CD4-positive, alpha-beta T cell treated with Interleukin-17A for 1 hour (primary cell): ENCODE results near the gene LMBR1.
"Not testable (repeated sequence)": the region's sequence is repeated elsewhere in the genome, so short reads cannot be mapped to it uniquely, and the experiment has no call there.

ENCODE experiments used
- DNase-seq: peaks from one replicate; pipeline ENCODE4 v3.0.0-alpha.2; 2020

LMBR1 gene, protein sequence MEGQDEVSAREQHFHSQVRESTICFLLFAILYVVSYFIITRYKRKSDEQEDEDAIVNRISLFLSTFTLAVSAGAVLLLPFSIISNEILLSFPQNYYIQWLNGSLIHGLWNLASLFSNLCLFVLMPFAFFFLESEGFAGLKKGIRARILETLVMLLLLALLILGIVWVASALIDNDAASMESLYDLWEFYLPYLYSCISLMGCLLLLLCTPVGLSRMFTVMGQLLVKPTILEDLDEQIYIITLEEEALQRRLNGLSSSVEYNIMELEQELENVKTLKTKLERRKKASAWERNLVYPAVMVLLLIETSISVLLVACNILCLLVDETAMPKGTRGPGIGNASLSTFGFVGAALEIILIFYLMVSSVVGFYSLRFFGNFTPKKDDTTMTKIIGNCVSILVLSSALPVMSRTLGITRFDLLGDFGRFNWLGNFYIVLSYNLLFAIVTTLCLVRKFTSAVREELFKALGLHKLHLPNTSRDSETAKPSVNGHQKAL

DNA sequence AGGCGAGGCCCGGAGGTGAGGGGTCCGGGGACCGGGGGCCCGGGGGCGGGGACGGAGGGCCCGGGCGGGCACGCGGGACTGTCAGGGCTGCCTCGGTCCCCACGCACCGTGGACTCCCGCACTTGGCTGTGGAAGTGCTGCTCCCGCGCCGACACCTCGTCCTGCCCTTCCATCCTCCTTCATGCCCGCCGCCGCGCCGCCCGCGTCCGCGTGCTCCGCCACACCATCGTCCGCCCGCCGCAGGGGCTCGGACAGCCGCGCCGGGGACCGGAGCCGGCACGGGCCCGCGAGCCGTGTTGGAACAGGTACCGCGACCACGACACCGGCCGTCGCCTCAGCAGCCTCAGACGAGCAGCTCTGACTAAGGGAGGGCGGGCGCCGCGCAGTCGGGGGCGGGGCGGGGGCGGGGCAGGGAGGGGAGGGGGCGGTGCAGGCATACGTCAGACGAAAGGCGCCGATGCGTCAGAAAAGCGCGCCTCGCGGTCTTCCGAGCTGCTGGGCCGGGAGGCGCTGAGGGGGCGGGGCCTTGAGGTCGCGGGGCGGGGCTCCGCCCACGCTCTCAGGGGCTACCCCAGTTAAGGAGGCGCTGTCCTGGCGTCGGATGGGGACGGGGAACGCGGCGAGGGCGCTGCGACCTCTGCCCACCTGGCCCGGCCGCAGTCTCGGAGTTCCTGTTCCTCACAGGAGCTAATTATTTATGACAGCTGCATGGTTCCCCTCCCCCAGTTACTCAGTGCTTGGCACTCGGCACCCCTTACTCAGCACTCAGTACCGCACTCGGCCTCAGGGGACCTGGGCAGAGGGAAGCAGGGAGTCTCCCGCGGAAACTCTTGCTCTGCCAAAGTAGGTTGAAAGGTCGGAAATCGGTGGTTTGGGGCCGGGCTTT lies at the start of gene LMBR1:
TSS of gene LMBR1 (minus strand) at position 363 of the 886 bp plus-strand sequence. CDS start at position 173, 190 bp downstream.
- peak; percentile 95 for DNase-seq

DNA sequence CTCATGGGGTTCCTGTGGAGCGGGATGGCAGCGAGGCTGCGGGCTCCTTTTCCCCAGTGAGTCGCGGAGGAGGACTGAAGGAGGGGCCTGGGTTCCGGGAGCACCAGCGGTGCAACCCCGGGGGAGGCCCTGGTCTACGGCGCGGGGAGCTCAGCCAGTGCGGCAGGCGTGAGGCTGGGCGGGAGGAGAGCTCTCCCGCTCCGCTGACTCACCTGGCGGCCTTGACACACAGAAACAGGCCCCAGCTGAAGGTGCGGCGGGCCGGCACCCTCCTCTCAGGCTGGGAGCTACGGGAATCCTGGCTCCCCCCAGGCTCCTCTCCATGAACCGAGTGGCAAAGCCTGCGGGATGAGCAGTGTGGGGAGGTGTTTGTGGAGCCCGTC lies 49.7 kb upstream of the LMBR1 start:
- DNase-seq: no peak

DNA sequence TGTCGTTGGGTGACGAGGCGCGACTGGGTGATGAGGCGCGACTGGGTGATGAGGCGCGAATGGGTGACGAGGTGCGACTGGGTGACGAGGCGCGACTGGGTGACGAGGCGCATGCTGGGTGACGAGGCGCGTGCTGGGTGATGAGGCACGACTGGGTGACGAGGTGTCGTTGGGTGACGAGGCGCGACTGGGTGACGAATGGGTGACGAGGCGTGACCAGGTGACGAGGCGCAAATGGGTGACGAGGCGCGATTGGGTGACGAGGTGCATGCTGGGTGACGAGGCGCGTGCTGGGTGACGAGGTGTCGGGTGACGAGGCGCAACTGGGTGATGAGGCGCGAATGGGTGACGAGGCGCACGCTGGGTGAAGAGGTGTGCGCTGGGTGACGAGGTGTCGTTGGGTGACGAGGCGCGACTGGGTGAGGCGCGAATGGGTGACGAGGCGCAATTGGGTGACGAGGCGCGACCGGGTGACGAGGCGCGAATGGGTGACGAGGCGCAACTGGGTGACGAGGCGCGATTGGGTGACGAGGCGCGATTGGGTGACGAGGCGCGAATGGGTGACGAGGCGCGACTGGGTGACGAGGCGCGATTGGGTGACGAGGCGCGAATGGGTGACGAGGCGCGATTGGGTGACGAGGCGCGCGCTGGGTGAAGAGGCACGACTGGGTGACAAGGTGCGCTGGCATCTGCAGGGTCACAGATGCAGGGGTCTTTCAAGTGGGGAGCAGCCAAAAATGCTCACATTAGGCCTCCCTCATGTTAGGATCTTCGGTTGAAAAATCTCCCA lies 48.6 kb upstream of the LMBR1 start:
- DNase-seq: no peak

DNA sequence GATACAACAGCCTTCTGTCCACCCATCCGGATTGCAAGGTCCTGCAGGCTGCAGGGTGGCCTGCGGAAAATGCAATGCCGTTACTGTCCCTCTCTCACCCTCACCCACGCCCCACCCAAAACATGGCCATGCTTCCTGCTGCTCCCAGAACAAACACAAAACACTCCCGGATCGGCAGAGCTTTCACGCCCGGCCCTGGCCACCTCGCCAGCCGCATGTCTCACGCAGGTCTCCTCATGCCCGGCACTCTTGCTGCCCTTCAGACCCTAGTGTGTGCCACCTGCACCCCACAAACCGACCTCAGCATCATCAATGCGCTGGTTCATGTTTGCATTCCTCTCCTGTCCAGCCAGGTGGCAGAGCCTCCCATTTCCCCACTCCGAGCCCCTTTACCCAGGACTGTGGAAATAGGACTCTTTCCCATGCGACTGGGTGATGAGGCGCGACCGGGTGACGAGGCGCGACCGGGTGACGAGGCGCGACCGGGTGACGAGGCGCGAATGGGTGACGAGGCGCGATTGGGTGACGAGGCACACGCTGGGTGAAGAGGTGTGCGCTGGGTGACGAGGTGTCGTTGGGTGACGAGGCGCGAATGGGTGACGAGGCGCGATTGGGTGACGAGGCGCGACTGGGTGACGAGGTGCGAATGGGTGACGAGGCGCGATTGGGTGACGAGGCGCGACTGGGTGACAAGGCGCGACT lies 47.6 kb upstream of the LMBR1 start:
- DNase-seq: no peak

DNA sequence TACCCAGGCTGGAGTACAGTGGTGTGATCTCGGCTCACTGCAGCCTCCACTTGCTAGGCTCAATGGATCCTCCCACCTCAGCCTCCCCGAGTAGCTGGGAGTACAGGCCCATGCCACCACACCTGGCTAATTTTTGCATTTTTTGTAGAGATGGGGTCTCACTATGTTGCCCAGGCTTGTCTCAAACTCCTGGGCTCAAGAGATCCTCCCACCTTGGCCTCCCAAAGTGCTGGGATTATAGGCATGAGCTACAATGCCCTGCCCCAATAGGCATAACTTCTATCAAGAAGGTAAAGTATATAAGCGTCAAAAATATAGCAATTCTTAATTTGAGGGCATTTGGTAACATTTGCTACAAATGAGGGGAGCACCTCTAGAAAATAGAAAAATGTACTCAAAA lies 43.8 kb upstream of the LMBR1 start:
- DNase-seq: not testable (repeated sequence)

DNA sequence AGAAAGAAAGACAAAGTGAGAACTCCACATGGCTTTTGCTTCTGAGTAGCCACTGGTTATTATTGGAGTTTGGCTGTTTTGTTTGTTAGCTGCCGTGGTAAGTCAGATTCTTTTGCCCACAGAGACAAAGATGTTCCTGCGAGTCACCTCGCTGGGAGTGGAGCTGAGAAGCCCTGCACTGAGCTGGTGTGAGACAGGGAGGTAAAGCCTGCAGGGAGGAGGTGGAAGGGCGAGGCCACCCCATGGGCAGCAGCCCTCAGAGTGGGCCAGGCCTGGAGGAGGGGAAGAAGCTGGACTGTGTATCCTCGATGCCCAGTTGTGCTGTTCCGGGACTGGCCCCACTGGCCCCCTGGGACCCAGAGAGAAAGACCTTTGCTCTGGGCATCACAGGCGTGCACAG lies 42.3 kb upstream of the LMBR1 start:
- DNase-seq: no peak

DNA sequence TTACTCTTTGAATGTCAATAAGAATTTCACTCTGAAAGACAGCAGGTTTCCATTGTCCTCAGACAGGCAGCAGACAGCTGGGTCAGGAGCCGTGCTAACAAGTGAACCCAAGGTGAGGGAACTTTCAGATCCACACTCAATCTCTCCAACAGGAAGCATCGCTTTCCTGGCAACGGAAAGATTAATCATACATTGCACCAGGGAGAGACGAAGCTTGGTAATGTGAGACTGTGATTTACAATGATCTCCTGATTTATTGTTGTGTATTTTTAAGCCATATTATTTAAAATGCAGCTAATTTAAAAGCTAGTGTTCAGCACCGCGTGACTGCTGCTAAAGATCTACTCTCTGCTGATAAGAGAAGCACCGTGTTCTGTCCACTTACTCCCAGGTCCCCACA lies 39.0 kb upstream of the LMBR1 start:
- DNase-seq: no peak

DNA sequence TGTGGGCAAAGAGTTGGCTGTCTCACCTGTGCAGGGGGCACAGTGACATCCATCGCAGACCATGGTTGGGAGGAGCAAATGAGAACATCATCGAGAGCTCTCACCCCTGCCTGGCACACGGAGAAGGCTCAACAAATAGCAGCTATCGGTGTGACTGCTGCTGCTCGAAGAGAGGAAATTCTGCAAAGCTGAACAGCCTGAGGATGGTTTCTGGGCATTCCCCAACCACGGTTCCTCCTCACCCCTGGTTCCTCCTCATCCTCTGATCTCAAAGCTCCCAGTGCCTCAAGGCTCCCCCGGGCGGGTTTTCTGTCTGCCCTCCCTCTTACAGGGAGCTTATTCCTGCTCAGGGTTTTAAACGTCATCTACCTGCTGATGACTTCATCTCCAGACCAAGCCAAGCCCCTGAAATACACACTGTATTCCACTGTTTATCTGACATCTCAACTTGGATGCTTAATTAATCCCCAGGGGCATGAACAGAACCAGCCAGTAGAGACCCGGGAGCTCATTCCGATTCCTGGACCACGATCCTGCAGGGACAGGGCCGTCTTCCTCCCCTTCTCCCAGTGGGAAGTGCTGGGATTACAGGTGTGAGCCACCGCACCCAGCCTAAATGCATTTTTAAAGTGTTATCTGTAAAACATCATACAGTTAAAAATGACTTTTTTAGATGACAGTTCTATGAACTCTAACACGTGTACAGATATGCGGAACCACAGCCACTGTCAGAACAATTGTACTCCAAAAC lies 37.0 kb upstream of the LMBR1 start:
- peak; percentile 38 for DNase-seq

DNA sequence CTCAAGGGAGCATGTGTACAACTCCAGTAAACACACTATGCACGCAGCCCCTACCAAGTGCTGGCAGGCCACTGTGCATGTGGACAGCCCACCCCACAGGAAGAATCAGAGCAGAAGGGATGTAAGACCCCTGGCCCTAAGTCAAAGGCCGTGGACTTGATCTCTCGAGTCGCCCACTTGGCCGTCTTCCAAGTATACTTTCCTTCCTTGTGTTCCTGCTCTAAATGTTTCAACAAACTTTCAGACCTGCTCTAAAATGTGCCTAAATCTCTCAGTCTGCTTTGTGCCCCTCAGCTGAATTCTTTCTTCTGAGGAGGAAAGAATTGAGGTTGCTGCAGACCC lies 35.4 kb upstream of the LMBR1 start:
- no peak for DNase-seq

DNA sequence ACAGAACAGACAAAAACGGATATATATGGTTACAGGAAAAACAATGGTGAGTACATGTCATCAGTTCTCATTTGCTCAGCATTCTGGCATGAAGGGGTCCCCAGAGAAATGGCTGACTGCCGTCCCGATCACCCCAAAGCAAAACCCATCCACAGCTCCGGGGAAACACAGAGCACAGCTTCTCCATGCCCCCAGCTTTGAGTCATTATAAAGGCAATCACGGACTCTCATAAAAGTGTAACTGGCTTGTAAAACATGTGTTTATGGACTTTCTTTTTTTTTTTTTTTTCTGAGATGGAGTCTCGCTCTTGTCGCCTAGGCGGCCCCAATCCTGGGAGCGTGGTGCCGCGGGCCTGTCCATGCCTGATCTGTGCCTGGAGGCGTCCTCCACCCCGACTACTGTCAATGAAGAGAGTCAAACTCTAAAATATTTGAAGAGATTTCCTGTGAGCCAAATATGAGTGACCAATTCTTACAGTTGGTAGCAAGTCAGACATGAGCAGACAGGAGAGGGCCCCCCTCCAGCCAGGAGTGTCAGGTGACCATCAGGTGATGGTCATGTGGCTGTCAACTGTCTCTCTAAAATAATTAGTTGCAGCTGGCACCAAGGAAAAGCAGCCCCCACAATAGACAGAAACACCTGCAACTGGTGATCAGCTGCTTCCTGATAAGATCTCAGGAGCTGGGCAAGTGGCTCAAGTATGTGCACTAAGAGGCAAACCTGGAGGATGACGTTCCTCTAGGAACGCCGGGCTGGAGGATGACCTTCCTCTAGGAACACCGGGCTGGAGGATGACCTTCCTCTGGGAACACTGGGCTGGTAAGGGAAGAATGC lies 34.8 kb upstream of the LMBR1 start:
- no peak for DNase-seq

DNA sequence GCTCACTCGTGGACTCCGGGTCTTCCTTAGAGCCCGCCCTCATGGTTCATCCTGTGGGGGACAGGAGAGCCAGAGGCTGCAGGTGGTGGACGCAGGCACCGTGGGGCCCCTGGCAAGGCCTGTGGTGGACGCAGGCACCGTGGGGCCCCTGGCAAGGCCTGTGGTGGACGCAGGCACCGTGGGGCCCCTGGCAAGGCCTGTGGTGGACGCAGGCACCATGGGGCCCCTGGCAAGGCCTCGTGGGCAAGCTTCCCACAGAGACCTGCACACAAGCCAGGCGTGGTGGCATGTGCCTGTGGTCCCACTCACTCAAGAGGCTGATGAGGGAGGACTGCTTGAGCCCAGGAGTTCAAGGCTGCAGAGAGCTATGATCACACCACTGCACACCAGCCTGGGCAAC lies 32.8 kb upstream of the LMBR1 start:
- not testable (repeated sequence) for DNase-seq

DNA sequence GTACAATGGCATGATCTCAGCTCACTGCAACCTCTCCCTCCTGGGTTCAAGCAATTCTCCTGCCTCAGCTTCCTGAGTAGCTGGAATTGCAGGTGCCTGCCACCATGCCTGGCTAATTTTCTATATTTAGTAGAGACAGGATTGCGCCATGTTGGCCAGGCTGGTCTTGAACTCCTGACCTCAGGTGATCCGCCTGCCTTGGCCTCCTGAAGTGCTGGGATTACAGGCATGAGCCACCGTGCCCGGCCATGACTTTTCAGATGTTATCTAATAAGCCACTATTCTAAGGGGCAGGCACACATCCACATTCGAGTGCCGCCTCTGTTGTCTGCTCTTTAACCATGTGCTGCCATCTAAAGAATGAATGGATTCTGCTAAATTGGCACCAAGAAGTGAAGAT lies 29.3 kb upstream of the LMBR1 start:
- DNase-seq: not testable (repeated sequence)

DNA sequence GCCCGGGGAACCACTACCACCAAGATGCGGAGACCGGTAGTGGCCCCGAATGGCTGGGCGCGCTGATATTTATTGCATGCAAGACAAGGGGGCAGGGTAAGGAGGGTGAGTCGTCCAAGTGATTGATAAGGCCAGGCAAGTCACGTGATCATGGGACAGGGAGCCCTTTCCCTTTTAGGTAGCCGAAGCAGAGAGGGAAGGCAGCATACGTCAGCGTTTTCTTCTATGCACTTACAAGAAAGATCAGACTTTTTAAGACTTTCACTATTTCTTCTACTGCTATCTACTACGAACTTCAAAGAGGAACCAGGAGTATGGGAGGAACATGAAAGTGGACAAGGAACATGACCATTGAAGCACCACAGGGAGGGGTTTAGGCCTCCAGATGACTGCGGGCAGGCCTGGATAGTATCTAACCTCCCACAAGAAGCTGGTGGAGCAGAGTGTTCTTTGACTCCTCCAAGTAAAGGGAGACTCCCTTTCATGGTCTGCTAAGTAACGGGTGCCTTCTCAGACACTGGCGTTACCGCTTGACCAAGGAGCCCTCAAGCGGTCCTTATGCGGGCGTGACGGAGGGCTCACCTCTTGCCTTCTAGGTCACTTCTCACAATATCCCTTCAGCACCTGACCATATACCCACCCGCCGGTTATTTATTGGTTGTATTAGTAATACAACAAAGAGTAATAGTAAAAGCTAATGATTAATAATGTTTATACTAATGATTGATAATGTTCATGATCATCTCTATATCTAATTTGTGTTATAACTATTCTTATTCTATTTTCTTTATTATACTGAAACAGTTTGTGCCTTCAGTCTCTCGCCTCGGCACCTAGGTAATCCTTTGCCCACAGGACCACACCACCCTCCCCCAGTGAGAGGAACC lies 27.7 kb upstream of the LMBR1 start:
- DNase-seq: not testable (repeated sequence)

DNA sequence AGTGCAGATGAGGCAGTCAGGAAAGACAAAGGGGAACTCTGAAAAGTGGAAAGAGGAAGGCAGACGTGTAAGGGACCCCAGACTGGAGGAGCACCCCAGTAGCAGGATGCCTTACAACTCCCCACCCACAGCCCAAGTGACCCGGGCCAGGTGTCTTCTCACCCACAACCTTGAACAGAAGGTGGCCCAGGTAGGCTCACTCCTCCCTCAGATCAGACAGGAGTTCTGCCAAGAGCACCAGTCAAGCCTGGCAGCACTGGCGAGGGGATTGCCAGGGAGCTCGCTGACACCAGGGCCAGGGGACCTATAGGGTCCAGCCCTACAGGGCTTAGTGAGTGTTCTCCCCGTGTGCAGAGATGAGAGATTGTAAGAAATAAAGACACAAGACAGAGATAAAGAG lies 27.1 kb upstream of the LMBR1 start:
- DNase-seq: no peak

DNA sequence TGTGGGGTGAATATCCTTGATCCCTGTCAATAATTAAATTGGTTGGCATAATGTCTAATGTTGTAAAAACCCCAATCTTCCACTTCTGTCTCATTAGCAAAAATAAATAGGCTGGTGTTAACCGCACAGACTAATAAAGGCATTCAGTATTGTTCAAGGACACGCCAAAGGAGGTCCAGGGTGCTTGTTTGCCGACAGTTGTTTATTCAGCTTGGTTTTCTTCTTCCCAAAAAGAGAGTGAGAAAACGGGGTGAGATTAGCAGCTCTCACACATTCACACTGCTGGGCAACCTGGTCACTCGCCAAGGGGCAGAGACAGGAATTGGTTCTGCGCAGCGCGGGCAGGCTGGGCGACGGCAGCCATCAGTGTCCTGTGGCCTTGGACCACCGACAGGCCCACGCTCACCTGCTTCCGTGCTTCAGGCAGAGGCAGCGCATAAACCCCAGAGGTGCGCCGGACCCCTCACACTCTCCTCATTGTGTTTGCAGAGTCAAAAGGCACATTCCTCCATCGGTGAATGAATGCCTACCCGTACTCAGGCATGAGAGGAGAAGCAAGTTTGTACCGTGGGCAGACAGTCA lies 26.2 kb upstream of the LMBR1 start:
- DNase-seq: no peak

DNA sequence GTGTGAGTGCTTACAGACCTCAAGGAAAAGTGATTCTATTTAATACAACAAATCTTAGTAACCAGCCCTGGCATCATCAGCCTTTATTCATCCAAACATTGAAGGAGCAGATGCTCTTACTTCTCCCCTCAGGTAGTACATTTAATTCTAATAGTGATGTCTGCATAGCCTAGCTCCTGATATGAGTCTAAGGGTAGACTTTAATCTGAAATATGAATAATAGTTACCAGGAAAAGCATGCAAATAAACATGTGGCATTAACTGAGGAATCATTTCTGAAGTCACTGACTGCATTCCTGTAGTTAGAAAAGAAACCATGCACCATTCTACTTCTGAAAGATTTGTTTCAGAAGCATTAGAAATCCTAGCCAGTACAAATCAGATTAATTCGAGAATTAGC lies 25.7 kb upstream of the LMBR1 start:
- DNase-seq: no peak

DNA sequence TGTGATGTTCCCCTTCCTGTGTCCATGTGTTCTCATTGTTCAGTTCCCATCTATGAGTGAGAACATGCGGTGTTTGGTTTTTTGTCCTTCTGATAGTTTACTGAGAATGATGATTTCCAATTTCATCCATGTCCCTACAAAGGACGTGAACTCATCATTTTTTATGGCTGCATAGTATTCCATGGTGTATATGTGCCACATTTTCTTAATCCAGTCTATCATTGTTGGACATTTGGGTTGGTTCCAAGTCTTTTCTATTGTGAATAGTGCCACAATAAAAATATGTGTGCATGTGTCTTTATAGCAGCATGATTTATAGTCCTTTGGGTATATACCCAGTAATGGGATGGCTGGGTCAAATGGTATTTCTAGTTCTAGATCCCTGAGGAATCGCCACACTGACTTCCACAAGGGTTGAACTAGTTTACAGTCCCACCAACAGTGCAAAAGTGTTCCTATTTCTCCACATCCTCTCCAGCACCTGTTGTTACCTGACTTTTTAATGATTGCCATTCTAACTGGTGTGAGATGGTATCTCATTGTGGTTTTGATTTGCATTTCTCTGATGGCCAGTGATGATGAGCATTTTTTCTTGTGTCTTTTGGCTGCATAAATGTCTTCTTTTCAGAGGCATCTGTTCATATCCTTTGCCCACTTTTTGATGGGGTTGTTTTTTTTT lies 16.7 kb upstream of the LMBR1 start:
- not testable (repeated sequence) for DNase-seq

DNA sequence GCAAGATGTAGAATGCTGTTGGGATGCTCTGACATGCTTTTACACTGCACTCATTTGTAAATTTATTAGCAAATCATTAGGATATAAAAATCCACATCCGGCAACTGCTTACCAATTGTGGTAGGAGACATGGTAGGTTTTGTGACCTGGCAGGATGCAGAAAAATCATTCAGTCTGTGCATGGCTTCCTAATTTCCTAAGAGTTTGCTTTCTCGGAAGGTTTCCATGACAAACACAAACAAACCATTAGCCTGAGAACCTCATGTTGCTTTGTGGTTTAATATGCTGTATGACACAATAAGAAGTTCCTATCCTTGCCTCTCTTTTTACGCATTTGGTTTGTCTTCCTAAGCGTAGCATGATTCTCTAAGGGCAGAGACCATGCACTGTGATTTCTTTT lies 14.7 kb upstream of the LMBR1 start:
- no peak for DNase-seq

DNA sequence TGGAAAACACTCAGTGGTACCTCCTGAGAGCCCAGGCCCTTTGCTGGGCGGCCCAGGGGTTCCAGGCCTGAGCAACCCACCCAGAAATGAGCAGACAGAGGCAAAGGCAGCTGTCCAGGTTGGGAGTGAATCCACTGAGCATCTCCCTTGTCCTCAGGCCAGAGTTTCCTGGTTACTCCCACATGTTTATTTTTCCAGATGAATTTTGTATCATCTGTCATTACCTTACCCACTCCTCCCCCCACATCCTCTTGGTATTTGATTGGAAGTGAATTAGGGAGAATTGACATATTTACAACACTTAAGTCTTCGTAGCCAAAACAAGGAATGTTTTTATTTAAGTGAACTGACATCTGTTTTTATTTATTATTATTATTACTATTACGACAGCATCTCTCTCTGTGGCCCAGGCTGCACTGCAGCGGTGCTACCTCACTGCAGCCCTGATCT lies 13.2 kb upstream of the LMBR1 start:
- no peak for DNase-seq
